ENCODE data around the gene TNFRSF8.

GRCh38 chr1:12088607-12089006, 25.5 kb downstream of the TNFRSF8 start:
- no peak for TF ChIP-seq POLR2A (IDR thresholded peaks at IDR 0.05)
- no peak for TF ChIP-seq CTCF (IDR thresholded peaks at IDR 0.05 in 8 of 11, conservative IDR thresholded peaks at IDR 0.05 in 3 of 11)

All from spleen (tissue), 7 donors.